CD14-positive monocyte (primary cell): ENCODE measurements around the gene ATF4. TPM values are rescaled to one million over a fixed set of nuclear protein-coding genes. Genes with fewer than 3 reads are reported as not detected.
A peak's percentile ranks its signal among the peaks of the same experiment; 100 is the strongest.

Source experiments
- DNase-seq, 3 donors: peaks; one replicate each; pipeline ENCODE4 v3.0.0-alpha.2; 2011 to 2022
- H2AFZ ChIP-seq: 2 replicates; pipeline ENCODE4 v1.6.0; 2012; ENCODE audit warnings: mild to moderate bottlenecking, low read depth, low read length, inconsistent platforms; ENCODE audit not compliant: insufficient read depth, poor library complexity, severe bottlenecking
- H3K27ac ChIP-seq, 2 donors: 1 replicate in 1 of 2; 2 replicates in 1 of 2; pipeline ENCODE4 v1.5.1; 2012 to 2013; ENCODE audit warnings: low read length in 2 of 2, control low read depth in 1 of 2, inconsistent platforms in 1 of 2, low read depth in 1 of 2, mild to moderate bottlenecking in 1 of 2
- H3K27me3 ChIP-seq, 2 donors: one replicate each; pipeline versions ENCODE4 v1.6.0 to v1.6.1; 2011 to 2013; ENCODE audit warnings: low read length in 2 of 2; ENCODE audit not compliant: control insufficient read depth in 2 of 2, insufficient read depth in 2 of 2
- H3K36me3 ChIP-seq, 2 donors: replicated peaks in 1 of 2; 1 replicate in 1 of 2; 2 replicates in 1 of 2; pipeline versions ENCODE4 v1.5.1 to v1.6.1; 2012 to 2013; ENCODE audit warnings: low read length in 2 of 2, control low read depth in 1 of 2, inconsistent platforms in 1 of 2, mild to moderate bottlenecking in 1 of 2; ENCODE audit not compliant: insufficient read depth in 2 of 2, control insufficient read depth in 1 of 2
- H3K4me1 ChIP-seq, 2 donors: 1 replicate in 1 of 2; 2 replicates in 1 of 2; pipeline versions ENCODE4 v1.5.1 to v1.6.1; 2012 to 2013; ENCODE audit warnings: low read length in 2 of 2, control low read depth in 1 of 2, inconsistent platforms in 1 of 2, mild to moderate bottlenecking in 1 of 2, moderate library complexity in 1 of 2; ENCODE audit not compliant: insufficient read depth in 2 of 2, control insufficient read depth in 1 of 2
- H3K4me2 ChIP-seq: replicated peaks from 2 replicates; pipeline ENCODE3; 2012; ENCODE audit warnings: low read length, moderate library complexity, mild to moderate bottlenecking; ENCODE audit not compliant: poor library complexity, severe bottlenecking; ENCODE audit errors: extremely low read depth
- H3K4me3 ChIP-seq, 3 experiments: fragments of 200-600 bp in 1 of 3; sonication (generic) in 1 of 3; replicated peaks in 1 of 3; 1 replicate in 2 of 3; 2 replicates in 1 of 3; pipeline ENCODE4 v1.5.1; 2011 to 2013; ENCODE audit warnings: low read length in 3 of 3, mild to moderate bottlenecking in 3 of 3, control low read depth in 2 of 3, low read depth in 2 of 3, inconsistent platforms in 1 of 3, moderate library complexity in 1 of 3
- H3K79me2 ChIP-seq: 2 replicates; pipeline ENCODE4 v1.6.0; 2012; ENCODE audit warnings: mild to moderate bottlenecking, control low read depth, inconsistent platforms, low read length, moderate library complexity; ENCODE audit not compliant: insufficient read depth
- H3K9ac ChIP-seq: 2 replicates; pipeline ENCODE4 v1.6.0; 2017; ENCODE audit warnings: low read length, mild to moderate bottlenecking; ENCODE audit not compliant: insufficient read depth, poor library complexity, severe bottlenecking
- H3K9me3 ChIP-seq, 2 donors: replicated peaks in 1 of 2; 1 replicate in 1 of 2; 2 replicates in 1 of 2; pipeline versions ENCODE4 v1.5.1 to v1.6.1; 2012 to 2013; ENCODE audit warnings: low read length in 2 of 2, control low read depth in 1 of 2; ENCODE audit not compliant: control insufficient read depth in 1 of 2, insufficient read depth in 1 of 2
- H4K20me1 ChIP-seq: 2 replicates; pipeline ENCODE4 v1.6.0; 2012; ENCODE audit warnings: mild to moderate bottlenecking, low read length, control low read depth, moderate library complexity; ENCODE audit not compliant: insufficient read depth
- H3K27ac Mint-ChIP-seq, 7 donors: one replicate each; pipeline ENCODE4 v1.8.0; 2020; ENCODE audit warnings: mild to moderate bottlenecking in 7 of 7, mixed read lengths in 7 of 7, moderate library complexity in 6 of 7, inconsistent platforms in 2 of 7
- H3K27me3 Mint-ChIP-seq, 3 donors: one replicate each; pipeline ENCODE4 v1.8.0; 2021 to 2022; ENCODE audit warnings: low read depth in 3 of 3, mild to moderate bottlenecking in 3 of 3, mixed read lengths in 3 of 3, moderate library complexity in 3 of 3, inconsistent platforms in 1 of 3
- H3K36me3 Mint-ChIP-seq, 2 donors: one replicate each; pipeline ENCODE4 v1.8.0; 2020; ENCODE audit warnings: mixed read lengths in 2 of 2, inconsistent platforms in 1 of 2, mild to moderate bottlenecking in 1 of 2
- H3K4me1 Mint-ChIP-seq: one replicate; pipeline ENCODE4 v1.8.0; 2020; ENCODE audit warnings: mild to moderate bottlenecking, mixed read lengths
- H3K4me3 Mint-ChIP-seq, 2 donors: one replicate each; pipeline ENCODE4 v1.8.0; 2020; ENCODE audit warnings: mild to moderate bottlenecking in 2 of 2, mixed read lengths in 2 of 2, moderate library complexity in 1 of 2
- H3K9me3 Mint-ChIP-seq, 7 donors: one replicate each; pipeline ENCODE4 v1.8.0; 2020 to 2022; ENCODE audit warnings: mixed read lengths in 7 of 7, mild to moderate bottlenecking in 6 of 7, moderate library complexity in 6 of 7, inconsistent platforms in 2 of 7
- CTCF ChIP-seq: fragments of 200-600 bp; IDR thresholded peaks from one replicate; pipeline ENCODE4 v1.8.0; 2022; ENCODE audit warnings: antibody characterized with exemption, mild to moderate bottlenecking
- WGBS: methylation state at CpG from one replicate; pipeline ENCODE4 v1.1.5; 2013; ENCODE audit warnings: missing lambda C conversion rate; ENCODE audit not compliant: insufficient coverage; 5-methylcytosine and 5-hydroxymethylcytosine counted together
- intact Hi-C, 2 donors: fragments of 100-400 bp; cut with micrococcal nuclease; formaldehyde crosslinking; loops; one replicate each; pipeline versions ENCODE4 v1.15.0 to v1.15.1; 2023
- polyA plus RNA-seq, 3 donors: library from polyadenylated mRNA; depleted of rRNA in 1 of 3; unstranded in 2 of 3; stranded (reverse) in 1 of 3; fragments of 300-500 nt in 2 of 3; fragments of >200 nt in 1 of 3; fragmentation: Illumina TruSeq in 2 of 3; gene quantifications; 1 replicate in 2 of 3; 2 replicates in 1 of 3; pipeline ENCODE4 v1.2.3, GENCODE V29; 2012 to 2021

The ATF4 gene
- polyA plus RNA-seq, 3 donors, result 55.1 to 606 (median 59.0) TPM

DNA sequence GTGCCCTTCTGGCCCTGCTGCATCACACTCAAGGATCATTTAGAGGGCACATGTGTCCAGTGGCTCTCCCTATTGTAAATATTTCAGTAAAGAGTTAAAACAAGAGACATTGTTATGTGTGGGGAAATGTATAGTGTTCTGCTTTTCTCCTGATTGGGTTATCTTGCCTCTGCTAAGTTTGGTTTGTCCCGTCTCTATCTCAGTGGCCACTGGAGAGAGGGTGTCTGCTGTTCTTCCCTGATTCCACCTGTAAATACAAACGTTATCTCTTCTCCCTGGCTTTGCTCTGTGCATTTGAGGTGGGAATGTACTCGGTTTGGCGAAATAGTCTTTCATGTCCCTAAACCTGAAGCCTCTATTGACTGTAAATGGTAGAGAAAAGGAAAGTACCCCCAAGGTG, 12.0 kb upstream of the ATF4 start:
- Mint-ChIP-seq H3K36me3 (peaks cover 79 to 93% of the 10 kb centered on the region in 2 donors), H3K4me3 (no peak overlapping the region), H3K9me3 (no peaks in the 10 kb centered on the region), H3K27ac (peak overlapping the region in 2 of 7 donors; percentile 0 to 58), H3K27me3 (peaks cover 0 to 1% (median 0%) of the 10 kb centered on the region in 3 donors), H3K4me1 (peaks cover 16% of the 10 kb centered on the region)
- Histone ChIP-seq H3K9ac (no peak overlapping the region), H3K4me2 (no peak overlapping the region), H3K79me2 (peaks cover 79% of the 10 kb centered on the region), H4K20me1 (peaks cover 63% of the 10 kb centered on the region), H2AFZ (no peak overlapping the region), H3K4me1 (peaks cover 4 to 6% of the 10 kb centered on the region in 2 donors), H3K9me3 (no peaks in the 10 kb centered on the region), H3K27me3 (no peaks in the 10 kb centered on the region), H3K4me3 (no peak overlapping the region), H3K36me3 (peaks cover 77 to 98% of the 10 kb centered on the region in 2 donors), H3K27ac (no peak overlapping the region)
- no CpG with 5 or more reads among the region's 4 CpGs for WGBS
- no peak for DNase-seq
- no peak for TF ChIP-seq CTCF
- intact Hi-C loops, result no loop called here

DNA sequence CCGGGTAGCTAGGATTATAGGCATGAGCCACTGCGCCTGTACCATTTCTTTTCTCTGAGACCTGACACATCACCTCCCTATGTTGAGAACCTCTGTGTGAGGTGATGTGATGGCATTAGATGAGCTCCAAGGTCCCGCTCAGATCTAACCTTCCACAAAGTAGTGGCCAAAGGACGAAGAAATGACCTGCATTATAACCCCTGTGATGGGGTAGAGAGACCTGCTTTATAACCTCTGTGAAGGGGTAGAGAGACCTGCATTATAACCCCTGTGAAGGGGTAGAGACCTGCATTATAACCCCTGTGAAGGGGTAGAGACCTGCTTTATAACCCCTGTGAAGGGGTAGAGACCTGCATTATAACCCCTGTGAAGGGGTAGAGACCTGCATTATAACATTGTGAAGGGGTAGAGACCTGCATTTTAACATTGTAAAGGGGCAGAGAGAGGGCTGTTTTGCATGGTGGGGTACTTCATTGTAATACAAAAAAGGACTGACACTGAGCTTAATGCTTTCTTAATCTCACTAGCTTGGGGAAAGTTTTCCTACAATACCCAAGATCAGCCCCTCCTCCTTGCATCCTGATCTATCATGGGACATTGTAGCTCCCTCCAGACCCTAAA, 9.7 kb upstream of the ATF4 start:
- Histone ChIP-seq H3K4me2 (no peak overlapping the region), H3K27me3 (no peaks in the 10 kb centered on the region), H3K4me3 (no peak overlapping the region), H3K4me1 (peaks cover 0 to 6% of the 10 kb centered on the region in 2 donors), H3K79me2 (peaks cover 69% of the 10 kb centered on the region), H3K9ac (no peak overlapping the region), H3K36me3 (peaks cover 83 to 100% of the 10 kb centered on the region in 2 donors), H4K20me1 (peaks cover 68% of the 10 kb centered on the region), H3K27ac (no peak overlapping the region), H3K9me3 (no peaks in the 10 kb centered on the region), H2AFZ (no peak overlapping the region)
- no peak for DNase-seq
- Mint-ChIP-seq H3K9me3 (no peaks in the 10 kb centered on the region), H3K36me3 (peaks cover 86 to 94% of the 10 kb centered on the region in 2 donors), H3K4me1 (peaks cover 9% of the 10 kb centered on the region), H3K4me3 (no peak overlapping the region), H3K27ac (peak overlapping the region in 1 of 7 donors; percentile 34), H3K27me3 (peaks cover 0 to 1% (median 0%) of the 10 kb centered on the region in 3 donors)
- WGBS, result no CpG with 5 or more reads among the region's 4 CpGs
- no peak for TF ChIP-seq CTCF
- intact Hi-C loops, result no loop called here
